ENCODE measurements around the gene TBL3. TPM values are rescaled to one million over a fixed set of nuclear protein-coding genes. Genes with fewer than 3 reads are reported as not detected.
A peak's percentile ranks its signal among the peaks of the same experiment; 100 is the strongest.

TBL3 gene
- total RNA-seq, 6 experiments from 2014 or later: 15.8 to 42.4 (median 18.1) TPM

DNA sequence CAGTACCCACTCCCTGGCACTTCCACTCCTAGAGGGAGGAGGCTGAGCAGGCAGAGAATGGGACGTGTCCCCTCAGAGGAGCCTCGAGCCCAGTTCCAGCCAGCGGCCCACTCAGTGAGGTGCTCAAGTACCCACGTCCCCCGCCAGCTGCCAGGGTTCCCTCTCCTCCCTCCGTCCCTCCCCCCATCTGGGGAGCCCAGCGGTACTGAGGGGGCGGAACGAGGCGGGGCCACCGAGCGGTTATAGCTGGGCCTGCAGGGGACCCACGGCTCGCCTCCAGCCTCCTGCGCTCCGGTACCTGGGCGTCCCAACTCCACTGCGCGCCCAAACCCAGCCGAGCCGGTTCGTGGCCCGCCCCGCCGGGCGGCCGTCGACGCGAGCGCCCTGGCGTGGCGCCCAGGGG is 47.7 kb downstream of the TBL3 start, which contains the start of gene NPW:
TSS of gene NPW (plus strand) at position 268 of the 403 bp plus-strand sequence.
- WGBS (ENCODE audit: insufficient coverage, low coverage, low lambda C conversion rate, missing lambda C conversion rate): no CpG with 5 or more reads among the region's 33 CpGs
- no peak for ATAC-seq
- no peak within 1 kb of the TSS for H3K27ac ChIP-seq
- TF ChIP-seq POLR2A (IDR thresholded peaks at IDR 0.05) (no peak), CTCF (IDR thresholded peaks at IDR 0.05) (no peak)
- H3K4me1 ChIP-seq: peaks cover 0 to 21% (median 7%) of the 10 kb centered on the region in 4 donors
- peak within 1 kb of the TSS in 1 of 3 donors; percentile 7 for H3K4me3 ChIP-seq
- peak in 1 of 3 donors; percentile 45 for DNase-seq
- no peaks in the 10 kb centered on the region for H3K27me3 ChIP-seq
- no peaks in the 10 kb centered on the region for H3K36me3 ChIP-seq
- no peaks in the 10 kb centered on the region for H3K9me3 ChIP-seq
- intact Hi-C loops (cut with DNase I): loop anchor here in 1 of 2 donors (5.0 kb wide), 1 partner anchor 43 kb away; no protein-coding TSS in a partner anchor

DNA sequence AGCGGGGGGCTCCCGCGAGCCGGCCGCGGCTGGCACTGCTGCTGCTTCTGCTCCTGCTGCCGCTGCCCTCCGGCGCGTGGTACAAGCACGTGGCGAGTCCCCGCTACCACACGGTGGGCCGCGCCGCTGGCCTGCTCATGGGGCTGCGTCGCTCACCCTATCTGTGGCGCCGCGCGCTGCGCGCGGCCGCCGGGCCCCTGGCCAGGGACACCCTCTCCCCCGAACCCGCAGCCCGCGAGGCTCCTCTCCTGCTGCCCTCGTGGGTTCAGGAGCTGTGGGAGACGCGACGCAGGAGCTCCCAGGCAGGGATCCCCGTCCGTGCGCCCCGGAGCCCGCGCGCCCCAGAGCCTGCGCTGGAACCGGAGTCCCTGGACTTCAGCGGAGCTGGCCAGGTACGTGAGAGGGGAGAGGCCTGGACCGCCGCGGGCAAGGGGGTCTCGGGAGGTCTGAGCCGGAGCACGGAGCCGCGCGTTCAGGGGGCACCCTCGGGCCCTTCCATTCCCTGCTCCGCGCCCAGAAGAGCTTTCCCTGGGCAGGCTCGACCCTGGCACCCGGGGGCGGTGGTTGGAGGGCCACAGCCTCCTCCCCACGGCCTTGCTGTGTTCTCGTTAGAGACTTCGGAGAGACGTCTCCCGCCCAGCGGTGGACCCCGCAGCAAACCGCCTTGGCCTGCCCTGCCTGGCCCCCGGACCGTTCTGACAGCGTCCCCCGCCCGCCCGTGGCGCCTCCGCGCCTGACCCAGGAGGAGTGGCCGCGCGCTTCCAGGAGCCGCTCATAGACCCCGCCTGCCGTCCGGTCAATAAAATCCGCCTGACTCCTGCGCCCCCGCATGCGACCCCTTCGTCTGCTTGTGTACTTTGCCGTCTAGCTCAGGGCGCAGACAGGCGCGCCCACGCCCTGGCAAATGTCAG is 48.3 kb downstream of the TBL3 start:
- H3K4me3 ChIP-seq: peak overlapping the region in 1 of 3 donors; percentile 7
- ATAC-seq: no peak
- no peaks in the 10 kb centered on the region for H3K9me3 ChIP-seq
- H3K36me3 ChIP-seq: no peaks in the 10 kb centered on the region
- H3K4me1 ChIP-seq: peaks cover 0 to 21% (median 7%) of the 10 kb centered on the region in 4 donors
- WGBS (ENCODE audit: insufficient coverage, low coverage, low lambda C conversion rate, missing lambda C conversion rate): 0% methylated on average over 10 of the region's 96 CpGs
- peak in 1 of 3 donors; percentile 33 for DNase-seq
- no peaks in the 10 kb centered on the region for H3K27me3 ChIP-seq
- intact Hi-C loops (cut with DNase I): loop anchor here (5.0 kb wide), 2 partner anchors 42 to 127 kb away; partner anchors contain the start of gene RAB26 (in 1 of the 2)
- no peak overlapping the region for H3K27ac ChIP-seq
- no peak for TF ChIP-seq POLR2A (IDR thresholded peaks at IDR 0.05)
- no peak for TF ChIP-seq CTCF (IDR thresholded peaks at IDR 0.05)

DNA sequence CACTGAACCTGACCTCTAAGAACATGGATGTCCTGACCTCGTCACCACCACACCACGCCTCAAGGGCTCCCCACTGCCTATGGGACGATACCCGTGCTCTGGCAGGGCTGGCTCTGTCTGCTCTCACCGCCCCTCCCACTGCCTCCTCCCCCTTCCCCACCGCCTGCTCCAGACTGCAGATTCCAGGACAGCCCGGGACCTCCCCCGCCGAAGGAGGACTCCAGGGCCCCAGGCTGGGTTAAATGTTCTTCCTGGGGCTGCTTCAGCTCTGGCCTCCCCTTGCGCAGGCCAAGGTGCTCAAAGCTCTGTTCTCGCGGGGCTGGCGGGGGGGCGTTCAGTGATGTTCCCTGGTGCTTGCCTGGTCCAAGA is 50.9 kb downstream of the TBL3 start:
- WGBS (ENCODE audit: insufficient coverage, low coverage, low lambda C conversion rate, missing lambda C conversion rate): 0% methylated on average over 3 of the region's 14 CpGs
- Histone ChIP-seq H3K4me1 (peaks cover 0 to 29% (median 12%) of the 10 kb centered on the region in 4 donors), H3K4me3 (peak overlapping the region in 1 of 3 donors; percentile 22), H3K9me3 (no peaks in the 10 kb centered on the region), H3K27me3 (no peaks in the 10 kb centered on the region), H3K36me3 (no peaks in the 10 kb centered on the region), H3K27ac (no peak overlapping the region)
- ATAC-seq (peak in 2 of 4 donors; percentile 3 to 18), DNase-seq (peak in 1 of 3 donors; percentile 41)
- intact Hi-C loops (cut with DNase I): loop anchor here in 1 of 2 donors (5.0 kb wide), 1 partner anchor 125 kb away; the partner anchor contains the start of gene RAB26
- TF ChIP-seq CTCF (IDR thresholded peaks at IDR 0.05): no peak
- TF ChIP-seq POLR2A (IDR thresholded peaks at IDR 0.05): no peak

DNA sequence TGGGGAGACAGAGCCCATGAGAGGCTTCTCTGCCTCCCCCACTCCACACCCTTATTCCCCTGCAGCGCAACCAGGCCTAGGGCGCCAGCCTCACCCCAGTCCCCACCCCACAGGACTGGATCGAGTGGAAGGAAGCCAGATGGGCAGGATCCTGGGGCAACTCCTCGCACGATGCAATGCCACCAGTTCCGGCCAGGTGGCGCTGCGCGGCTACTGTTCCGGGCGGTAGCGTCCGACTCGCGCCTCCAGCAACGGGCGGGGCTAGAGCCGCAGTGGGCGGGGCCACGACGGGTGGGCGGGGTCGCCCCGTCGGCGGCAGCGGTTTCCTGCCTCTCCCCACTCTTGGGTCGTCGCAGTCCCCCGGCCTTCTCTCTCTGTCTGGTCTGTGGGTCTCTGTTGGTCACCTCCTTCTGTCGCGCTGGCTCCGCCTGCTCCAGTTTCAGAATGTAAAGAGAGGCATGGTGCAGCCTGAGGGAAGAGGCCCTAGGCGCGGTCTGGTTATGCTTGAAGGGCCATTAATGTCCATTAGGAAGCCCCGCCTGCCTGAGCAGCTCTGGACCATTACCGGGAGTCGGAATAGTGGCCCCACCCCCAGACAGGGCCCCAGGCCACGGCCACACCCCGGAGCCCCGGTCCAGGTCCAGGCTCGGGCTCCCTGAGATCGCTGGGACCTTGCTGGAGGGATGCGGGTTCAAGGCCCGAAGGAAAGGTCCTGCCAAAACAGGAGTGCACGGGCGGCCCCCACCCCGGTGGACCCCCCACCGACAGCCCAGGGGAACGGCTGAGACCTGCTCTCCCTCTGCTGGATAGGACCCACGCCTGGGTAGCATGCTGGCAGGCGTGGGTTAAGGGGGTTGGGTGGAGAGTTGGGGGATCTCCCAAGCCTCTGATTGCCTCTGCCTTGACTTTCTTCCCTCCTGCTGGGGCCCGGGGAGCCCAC is 51.5 kb downstream of the TBL3 start:
- ATAC-seq (peak; percentile 85 to 95 (median 88)), DNase-seq (peak; percentile 94 to 96 (median 95))
- WGBS (ENCODE audit: insufficient coverage, low coverage, low lambda C conversion rate, missing lambda C conversion rate): 20% methylated on average over 17 of the region's 53 CpGs
- H3K4me3 ChIP-seq: peak overlapping the region in 1 of 3 donors; percentile 22
- no peaks in the 10 kb centered on the region for H3K36me3 ChIP-seq
- TF ChIP-seq POLR2A (IDR thresholded peaks at IDR 0.05) (peak; percentile 43), CTCF (IDR thresholded peaks at IDR 0.05) (peak; percentile 89 to 99 (median 94))
- H3K27me3 ChIP-seq: no peaks in the 10 kb centered on the region
- intact Hi-C loops (cut with DNase I): loop anchor here in 1 of 2 donors (5.0 kb wide), 1 partner anchor 124 kb away; the partner anchor contains the start of gene RAB26
- no peaks in the 10 kb centered on the region for H3K9me3 ChIP-seq
- peak overlapping the region; percentile 2 to 38 (median 26) for H3K27ac ChIP-seq
- H3K4me1 ChIP-seq: peaks cover 0 to 35% (median 14%) of the 10 kb centered on the region in 4 donors

All from right lobe of liver (tissue), 6 donors.